Ammon's horn (tissue), 1 donor: Measurements from ENCODE around the gene NCDN.

Experiments
- DNase-seq: peaks from one replicate; pipeline ENCODE4 v3.0.0-alpha.2; 2016; ENCODE audit warnings: low spot score

NCDN gene

GRCh38 chr1:35557611-35558373, at the start of gene NCDN:
NCDN (plus strand) TSS chr1:35557799; CDS start chr1:35558191, 392 bp downstream.
- peak; percentile 97 for DNase-seq

DNA sequence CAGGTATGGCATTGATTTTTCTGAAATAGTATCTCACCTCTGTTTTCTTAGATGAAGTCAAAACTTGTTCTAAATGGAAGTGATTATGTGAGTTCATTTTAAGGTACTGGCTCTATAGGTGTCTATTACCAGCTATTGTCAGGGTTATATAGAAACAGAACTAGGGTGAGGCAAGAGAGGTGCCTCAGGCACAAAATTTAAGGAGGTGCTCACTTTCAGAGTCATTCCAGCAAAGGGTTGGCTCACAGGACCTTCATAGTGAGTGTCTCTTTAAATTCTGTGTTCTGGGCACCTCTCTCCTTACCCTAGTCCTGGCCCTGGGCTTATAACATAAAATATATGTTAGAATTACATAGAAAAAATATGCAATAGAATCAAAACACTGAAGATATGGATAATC, 49.7 kb upstream of the NCDN start:
- DNase-seq: no peak

GRCh38 chr1:35509558-35509957, 48.0 kb upstream of the NCDN start:
- no peak for DNase-seq

DNA sequence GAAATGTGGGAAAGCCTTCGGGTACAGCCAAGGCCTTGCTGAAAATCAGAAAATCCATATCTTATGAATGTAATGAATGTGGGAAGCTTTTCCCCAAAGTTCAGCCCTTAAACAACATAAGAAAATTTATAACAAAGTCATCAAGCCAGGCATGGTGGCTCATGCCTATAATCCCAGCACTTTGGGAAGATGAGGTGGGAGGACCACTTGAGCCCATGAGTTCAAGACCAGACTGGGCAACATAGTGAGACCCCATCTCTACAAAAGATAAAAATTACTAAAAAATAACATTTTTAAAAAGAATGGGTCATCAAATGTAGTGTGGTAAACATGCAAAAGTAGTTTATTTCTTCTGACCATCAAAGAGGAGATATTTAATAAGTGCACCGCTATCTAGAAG, 46.3 kb upstream of the NCDN start:
- no peak for DNase-seq

GRCh38 chr1:35518183-35518582, 39.4 kb upstream of the NCDN start:
- no peak for DNase-seq

DNA sequence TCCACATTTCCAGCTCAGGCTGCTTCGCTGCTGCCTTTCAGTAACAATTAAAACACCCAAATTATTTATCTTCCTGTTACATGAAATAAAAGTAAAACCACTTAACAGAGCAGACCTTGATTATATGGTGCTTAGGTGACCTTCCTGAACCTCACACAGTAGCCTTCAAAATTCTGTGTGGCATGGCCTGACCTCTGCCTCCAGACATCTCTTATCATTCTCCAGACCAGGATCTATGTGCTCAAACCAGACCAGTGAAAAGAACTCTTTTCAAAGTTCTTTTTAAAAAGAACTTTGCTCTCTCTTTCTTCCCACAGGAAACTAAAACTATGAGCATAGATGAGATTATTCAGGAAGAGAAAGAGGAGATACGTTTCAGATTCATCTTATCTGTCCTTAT, 38.2 kb upstream of the NCDN start:
- no peak for DNase-seq

DNA sequence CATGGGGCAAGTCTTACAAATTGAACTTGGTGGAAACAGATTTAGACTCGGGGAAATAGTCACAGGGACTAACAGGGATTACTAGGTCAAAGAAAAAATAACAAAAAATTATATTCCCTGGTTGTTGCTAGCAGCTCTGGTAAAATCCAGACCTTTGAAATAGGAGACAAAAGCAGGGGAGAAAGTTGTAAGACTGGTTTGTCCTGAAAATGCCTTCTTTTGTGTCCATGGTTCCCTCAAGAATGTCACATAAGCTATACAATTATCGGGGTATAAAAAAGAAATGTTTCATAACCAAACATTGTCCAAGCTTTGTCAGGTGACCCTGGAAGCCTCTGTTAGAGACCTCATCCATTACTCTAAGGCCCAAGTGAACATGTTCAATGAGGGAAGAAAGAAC, 33.5 kb upstream of the NCDN start:
- no peak for DNase-seq

- no peak for DNase-seq
Measured at GRCh38 chr1:35530168-35530567, 27.4 kb upstream of the NCDN start.

- DNase-seq: no peak
Measured at GRCh38 chr1:35530946-35531345, 26.7 kb upstream of the NCDN start.

GRCh38 chr1:35531368-35531767, 26.2 kb upstream of the NCDN start:
- DNase-seq: no peak

DNA sequence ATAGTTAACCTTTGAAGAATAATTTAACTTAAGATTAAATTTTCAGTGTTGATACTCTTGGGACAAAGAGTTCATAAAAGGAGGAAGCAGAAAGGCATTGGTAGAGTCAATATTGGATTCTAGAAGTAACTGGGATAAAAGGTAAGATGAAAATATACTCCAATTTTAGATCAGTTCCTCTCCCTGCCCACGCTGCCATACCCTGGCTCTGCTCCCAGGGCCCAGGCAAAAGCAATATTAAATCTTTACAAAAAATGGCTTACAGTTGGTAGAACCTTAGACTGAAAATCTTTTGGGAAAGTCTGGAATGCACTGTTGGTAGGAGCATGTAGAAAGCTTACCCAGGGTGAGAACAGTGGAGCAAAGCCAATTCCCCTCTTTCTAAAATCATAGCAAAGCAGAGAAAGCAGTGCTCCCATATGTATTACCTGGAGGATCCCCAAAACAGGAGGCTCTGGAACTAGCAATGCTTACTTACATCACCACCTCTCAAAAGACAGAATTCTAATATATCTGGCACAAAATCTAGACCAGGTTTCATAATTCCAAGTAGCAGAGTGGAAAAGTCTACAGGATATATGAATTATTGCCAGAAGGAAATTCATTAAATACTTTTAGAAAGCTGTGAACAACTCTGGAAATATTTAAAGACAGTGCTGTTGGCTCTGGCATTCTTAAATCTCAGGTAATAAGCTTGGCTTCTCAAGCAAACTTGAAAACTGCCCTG, 24.9 kb upstream of the NCDN start:
- DNase-seq: no peak

- DNase-seq: no peak
Measured at GRCh38 chr1:35533586-35533985, 24.0 kb upstream of the NCDN start.

GRCh38 chr1:35535243-35535642, 22.4 kb upstream of the NCDN start:
- no peak for DNase-seq

DNA sequence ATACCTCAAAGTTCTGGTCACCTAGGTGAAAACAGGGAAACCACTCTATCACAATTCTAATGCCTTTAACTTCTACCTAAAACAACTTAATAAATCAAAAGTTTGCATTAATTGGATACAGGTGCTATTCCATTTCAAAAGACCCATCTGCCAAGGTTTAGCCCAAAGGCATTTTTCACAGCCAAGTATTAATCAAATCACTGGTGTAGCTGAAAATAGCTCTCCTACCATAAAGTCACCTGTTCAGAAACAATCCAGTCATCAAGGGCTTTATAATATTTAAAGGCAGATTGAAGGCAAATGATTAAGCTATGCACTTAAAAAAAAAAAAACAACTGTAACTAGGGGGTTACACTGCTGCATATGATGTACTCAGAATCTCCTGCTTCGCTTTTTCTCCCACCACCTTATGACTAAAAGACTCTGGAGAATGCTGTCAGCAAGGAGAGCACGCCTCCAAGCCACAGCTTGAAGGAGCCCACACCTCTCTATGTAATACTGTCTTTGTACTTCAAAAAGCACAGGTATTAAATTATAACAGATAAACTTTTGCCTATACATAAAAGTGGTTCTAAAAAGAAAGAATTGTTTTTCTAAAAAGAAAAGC, 20.9 kb upstream of the NCDN start:
- no peak for DNase-seq

- DNase-seq: no peak
Measured at GRCh38 chr1:35537806-35538205, 19.8 kb upstream of the NCDN start.

GRCh38 chr1:35539073-35539823, 18.4 kb upstream of the NCDN start:
- DNase-seq: no peak

- DNase-seq: no peak
Measured at GRCh38 chr1:35539824-35540261, 17.8 kb upstream of the NCDN start.

GRCh38 chr1:35544976-35545375, 12.6 kb upstream of the NCDN start:
- DNase-seq: peak; percentile 82

- no peak for DNase-seq
Measured at GRCh38 chr1:35546614-35547013, 11.0 kb upstream of the NCDN start.

- no peak for DNase-seq
Measured at GRCh38 chr1:35553851-35554250, 3.7 kb upstream of the NCDN start.

GRCh38 chr1:35554266-35555211, 3.1 kb upstream of the NCDN start:
- no peak for DNase-seq
